Muscle layer of colon (tissue), 2 donors: Measurements from ENCODE around the gene PODXL.

Experiments
- H3K27ac ChIP-seq: one replicate; pipeline ENCODE4 v1.7.0; 2013; ENCODE audit warnings: low read depth, mild to moderate bottlenecking, low read length, moderate library complexity
- H3K27me3 ChIP-seq, 2 donors: one replicate each; pipeline ENCODE4 v1.7.0; 2013; ENCODE audit warnings: low read length in 2 of 2, mild to moderate bottlenecking in 2 of 2; ENCODE audit not compliant: insufficient read depth in 2 of 2, control insufficient read depth in 1 of 2
- H3K36me3 ChIP-seq: one replicate; pipeline ENCODE4 v1.7.0; 2013; ENCODE audit warnings: mild to moderate bottlenecking, low read length; ENCODE audit not compliant: insufficient read depth
- H3K4me1 ChIP-seq: one replicate; pipeline ENCODE4 v1.7.0; 2013; ENCODE audit warnings: mild to moderate bottlenecking, low read length; ENCODE audit not compliant: insufficient read depth
- H3K4me3 ChIP-seq, 2 donors: one replicate each; pipeline ENCODE4 v1.7.0; 2013; ENCODE audit warnings: low read length in 2 of 2, low read depth in 1 of 2, mild to moderate bottlenecking in 1 of 2, moderate library complexity in 1 of 2
- H3K9ac ChIP-seq: one replicate; pipeline ENCODE4 v1.7.0; 2013; ENCODE audit warnings: low read length
- H3K9me3 ChIP-seq: one replicate; pipeline ENCODE4 v1.7.0; 2013; ENCODE audit warnings: mild to moderate bottlenecking, low read length
- donor health status: abdominal sarcoma.
- donor health status: Adenocarcinoma of cecum.

PODXL gene

DNA sequence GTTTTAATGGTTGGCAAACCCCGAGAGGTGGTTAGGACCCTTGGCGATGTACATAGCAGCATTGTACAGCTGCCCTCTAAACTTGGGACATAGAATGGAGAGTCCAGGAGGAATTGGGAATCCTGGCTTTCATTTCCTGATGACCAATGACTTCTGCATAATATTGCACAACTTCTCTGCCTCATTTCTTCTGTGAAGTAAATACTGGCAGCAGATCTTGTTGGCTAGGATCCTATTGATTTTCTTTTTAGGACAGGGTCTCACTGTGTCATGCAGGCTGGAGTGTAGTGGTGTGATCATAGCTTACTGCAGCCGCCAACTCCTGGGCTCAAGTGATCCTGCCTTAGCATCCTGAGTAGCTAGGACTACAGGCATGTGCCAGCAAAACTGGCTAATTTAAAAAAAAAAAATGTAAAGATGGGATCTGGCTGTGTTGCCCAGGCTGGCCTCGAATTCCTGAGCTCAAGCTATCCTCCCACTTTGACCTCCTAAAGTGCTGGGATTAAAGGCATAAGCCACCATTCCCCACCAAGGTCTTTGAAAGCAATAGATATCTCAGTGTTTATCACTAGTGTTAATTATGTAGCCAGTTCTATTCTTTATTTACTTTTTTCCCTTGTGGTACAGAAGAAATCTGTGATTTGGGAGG, 58.1 kb downstream of the PODXL start:
- Histone ChIP-seq H3K27ac (no peak overlapping the region), H3K9ac (no peak overlapping the region), H3K36me3 (peaks cover 4% of the 10 kb centered on the region)

GRCh38 chr7:131497454-131497853, 59.0 kb downstream of the PODXL start:
- Histone ChIP-seq H3K27ac (no peak overlapping the region), H3K9ac (no peak overlapping the region), H3K4me1 (peaks cover 9% of the 10 kb centered on the region), H3K9me3 (no peaks in the 10 kb centered on the region), H3K27me3 (no peaks in the 10 kb centered on the region), H3K36me3 (no peaks in the 10 kb centered on the region), H3K4me3 (no peak overlapping the region)

More for the DNA sequence above, 58.1 kb downstream of the PODXL start:
- peaks cover 18% of the 10 kb centered on the region for H3K4me1 ChIP-seq
- H3K27me3 ChIP-seq: no peaks in the 10 kb centered on the region
- no peaks in the 10 kb centered on the region for H3K9me3 ChIP-seq
- no peak overlapping the region for H3K4me3 ChIP-seq

- Histone ChIP-seq H3K4me1 (peaks cover 9% of the 10 kb centered on the region), H3K36me3 (no peaks in the 10 kb centered on the region), H3K9ac (no peak overlapping the region), H3K9me3 (no peaks in the 10 kb centered on the region), H3K27me3 (no peaks in the 10 kb centered on the region), H3K4me3 (no peak overlapping the region), H3K27ac (no peak overlapping the region)
Measured at GRCh38 chr7:131495669-131496498, 60.5 kb downstream of the PODXL start.

DNA sequence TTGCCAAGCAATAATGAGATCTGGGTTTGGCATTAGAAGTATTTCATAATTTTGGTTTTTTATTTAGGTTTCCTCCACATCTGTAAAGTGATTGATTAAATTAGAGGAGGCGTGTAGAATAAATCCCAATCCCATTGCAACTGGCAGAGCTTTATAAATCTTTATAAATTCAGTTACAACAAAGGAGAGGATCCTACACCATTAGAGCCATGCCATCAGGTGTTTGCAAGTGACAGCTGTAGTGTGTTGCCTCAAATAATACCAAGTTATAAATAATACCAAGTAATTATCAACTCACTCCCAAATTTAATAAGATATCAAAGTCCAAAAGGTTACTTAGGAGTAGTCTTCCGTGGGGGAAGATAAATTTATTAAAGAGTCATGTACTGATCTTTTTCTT, 62.2 kb downstream of the PODXL start:
- Histone ChIP-seq H3K4me1 (peaks cover 9% of the 10 kb centered on the region), H3K27ac (no peak overlapping the region), H3K4me3 (no peak overlapping the region), H3K9me3 (no peaks in the 10 kb centered on the region), H3K36me3 (no peaks in the 10 kb centered on the region), H3K27me3 (no peaks in the 10 kb centered on the region), H3K9ac (no peak overlapping the region)

GRCh38 chr7:131493581-131493980, 62.8 kb downstream of the PODXL start:
- Histone ChIP-seq H3K4me3 (no peak overlapping the region), H3K9me3 (no peaks in the 10 kb centered on the region), H3K4me1 (peaks cover 9% of the 10 kb centered on the region), H3K36me3 (no peaks in the 10 kb centered on the region), H3K27ac (no peak overlapping the region), H3K27me3 (no peaks in the 10 kb centered on the region), H3K9ac (no peak overlapping the region)

DNA sequence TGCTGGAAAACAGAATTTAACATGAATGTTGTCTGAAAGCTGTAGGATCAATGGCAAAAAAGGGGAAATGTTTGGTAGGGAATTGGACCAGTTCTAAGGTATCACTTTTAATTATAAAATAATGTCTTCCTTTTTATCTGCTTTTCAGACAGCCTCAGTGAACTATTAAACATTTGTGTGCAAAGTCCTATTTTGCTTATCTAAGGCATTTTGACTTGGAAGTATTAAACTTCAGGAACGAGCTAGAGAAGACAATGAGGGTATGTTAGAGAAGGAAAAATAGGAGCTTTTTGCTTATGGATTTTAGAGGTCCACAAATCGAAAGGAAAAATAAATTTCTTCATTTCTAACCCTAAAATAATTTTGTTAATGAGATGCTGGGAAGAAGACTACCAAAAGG, 63.3 kb downstream of the PODXL start:
- Histone ChIP-seq H3K27me3 (no peaks in the 10 kb centered on the region), H3K9ac (no peak overlapping the region), H3K9me3 (no peaks in the 10 kb centered on the region), H3K27ac (no peak overlapping the region), H3K4me1 (peaks cover 9% of the 10 kb centered on the region), H3K36me3 (no peaks in the 10 kb centered on the region), H3K4me3 (no peak overlapping the region)

GRCh38 chr7:131489881-131490280, 66.5 kb downstream of the PODXL start:
- Histone ChIP-seq H3K4me1 (no peaks in the 10 kb centered on the region), H3K36me3 (no peaks in the 10 kb centered on the region), H3K27ac (no peak overlapping the region), H3K27me3 (no peaks in the 10 kb centered on the region), H3K9ac (no peak overlapping the region), H3K9me3 (no peaks in the 10 kb centered on the region), H3K4me3 (no peak overlapping the region)

- Histone ChIP-seq H3K27me3 (no peaks in the 10 kb centered on the region), H3K4me3 (no peak overlapping the region), H3K9me3 (no peaks in the 10 kb centered on the region), H3K27ac (no peak overlapping the region), H3K9ac (no peak overlapping the region), H3K4me1 (no peaks in the 10 kb centered on the region), H3K36me3 (no peaks in the 10 kb centered on the region)
Measured at GRCh38 chr7:131489196-131489595, 67.2 kb downstream of the PODXL start.

- Histone ChIP-seq H3K36me3 (peaks cover 5% of the 10 kb centered on the region), H3K27ac (no peak overlapping the region), H3K27me3 (no peaks in the 10 kb centered on the region), H3K4me3 (no peak overlapping the region), H3K4me1 (no peaks in the 10 kb centered on the region), H3K9ac (no peak overlapping the region), H3K9me3 (no peaks in the 10 kb centered on the region)
Measured at GRCh38 chr7:131488361-131488760, 68.1 kb downstream of the PODXL start.

- Histone ChIP-seq H3K36me3 (peaks cover 9% of the 10 kb centered on the region), H3K4me3 (no peak overlapping the region), H3K27ac (no peak overlapping the region), H3K27me3 (no peaks in the 10 kb centered on the region), H3K4me1 (no peaks in the 10 kb centered on the region), H3K9ac (no peak overlapping the region), H3K9me3 (no peaks in the 10 kb centered on the region)
Measured at GRCh38 chr7:131487217-131487616, 69.2 kb downstream of the PODXL start.

DNA sequence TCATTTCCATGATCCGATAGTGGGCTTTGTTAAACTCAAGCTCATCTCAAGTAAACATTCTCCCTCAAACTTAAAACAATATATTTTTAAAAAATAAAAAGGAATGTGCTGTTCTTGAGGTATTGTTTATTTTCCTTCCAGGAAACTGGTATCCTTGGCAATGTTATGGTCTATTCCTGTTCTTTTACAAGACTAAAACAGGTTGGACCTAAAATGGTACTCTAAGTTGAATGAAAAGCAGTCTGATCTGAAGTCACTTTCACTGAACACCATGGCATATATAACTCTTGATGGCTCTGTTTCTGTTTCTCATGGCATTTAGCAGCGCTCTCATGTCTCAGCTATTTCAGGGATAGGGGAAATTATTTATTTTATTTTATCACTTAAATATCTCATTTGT, 70.1 kb downstream of the PODXL start:
- H3K4me3 ChIP-seq: no peak overlapping the region
- no peaks in the 10 kb centered on the region for H3K4me1 ChIP-seq
- peaks cover 9% of the 10 kb centered on the region for H3K36me3 ChIP-seq
- no peaks in the 10 kb centered on the region for H3K9me3 ChIP-seq
- no peaks in the 10 kb centered on the region for H3K27me3 ChIP-seq
- no peak overlapping the region for H3K27ac ChIP-seq
- no peak overlapping the region for H3K9ac ChIP-seq

DNA sequence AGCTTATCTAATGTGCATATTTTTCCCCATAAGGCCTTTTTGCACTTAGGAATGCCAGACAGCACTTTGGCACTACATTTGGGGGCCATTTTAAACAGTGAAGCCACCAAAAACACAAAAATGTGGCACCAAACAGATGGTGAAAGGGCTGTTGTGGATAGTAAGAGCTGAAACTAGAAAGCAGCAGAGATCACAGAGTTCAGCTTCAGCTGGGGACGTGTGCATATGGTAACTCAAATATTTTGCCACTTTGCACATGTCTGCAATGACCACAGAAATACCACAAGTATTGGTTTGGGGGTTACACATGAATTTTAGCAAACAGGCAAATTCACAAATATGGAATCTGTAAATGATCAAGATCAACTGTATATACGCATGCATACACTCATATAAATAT, 72.8 kb downstream of the PODXL start:
- Histone ChIP-seq H3K36me3 (peaks cover 13% of the 10 kb centered on the region), H3K9ac (no peak overlapping the region), H3K4me1 (no peaks in the 10 kb centered on the region), H3K27me3 (no peaks in the 10 kb centered on the region), H3K4me3 (no peak overlapping the region), H3K9me3 (no peaks in the 10 kb centered on the region), H3K27ac (no peak overlapping the region)
